K562 (cell line): ENCODE results near the gene AKAP12. TPM values are rescaled to one million over a fixed set of nuclear protein-coding genes. Genes with fewer than 3 reads are reported as not detected.

Experiments
- ATAC-seq: fragments of 200-7000 bp; cut with Tn5 transposase; 3 replicates; pipeline ENCODE4 v1.9.1; 2020; ENCODE audit warnings: moderate library complexity
- BruUV-seq: library from RNA; stranded (reverse); fragments of 400-500 nt; replicated peaks from 2 replicates; lab custom pipeline; 2021; lab: Mats Ljungman, UMichigan
- CTCF ChIA-PET: fragments of 300-600 bp; formaldehyde crosslinking; extraction: SDS; loops from one replicate; lab custom pipeline; 2021; ENCODE audit warnings: low intra/inter-chr PET ratio; lab: Yijun Ruan, JAX
- POLR2A ChIA-PET: fragments of 300-600, 350-650 bp; sonication (Branson Sonifier 250); formaldehyde crosslinking; extraction: SDS; loops from one replicate; lab custom pipeline; 2021; ENCODE audit warnings: antibody characterized with exemption, inconsistent platforms; lab: Yijun Ruan, JAX
- DNase-seq, 4 experiments: peaks; one replicate each; pipeline versions ENCODE4 v3.0.0 to v3.0.0-alpha.2; 2011 to 2018; ENCODE audit warnings: low spot score in 3 of 4, mixed read lengths in 3 of 4; ENCODE audit errors: extremely low read depth in 1 of 4
- FAIRE-seq: peaks from 2 replicates; lab custom pipeline; 2011; peaks lifted over from hg19 to GRCh38; lab: Jason Lieb, UNC
- H2AFZ ChIP-seq: 2 replicates; pipeline ENCODE4 v1.6.0; 2011; ENCODE audit warnings: low read depth, low read length, control low read depth, inconsistent platforms
- H3K27ac ChIP-seq: fragments of 200-600 bp; 3 replicates; pipeline ENCODE4 v1.8.0; 2011; ENCODE audit warnings: low read depth, mild to moderate bottlenecking, control low read depth, inconsistent platforms, low read length, moderate library complexity, mixed read lengths; ENCODE audit errors: extremely low read depth
- H3K27me3 ChIP-seq, 2 experiments: fragments of 300-600 bp in 1 of 2; 2 replicates in 1 of 2; 3 replicates in 1 of 2; pipeline versions ENCODE4 v1.6.0 to v1.8.0; 2011; ENCODE audit warnings: inconsistent platforms in 2 of 2, low read length in 2 of 2, mild to moderate bottlenecking in 1 of 2, mixed read lengths in 1 of 2, moderate library complexity in 1 of 2; ENCODE audit not compliant: control insufficient read depth in 2 of 2, insufficient read depth in 2 of 2
- H3K36me3 ChIP-seq: fragments of 300-600 bp; 3 replicates; pipeline ENCODE4 v1.8.0; 2011; ENCODE audit warnings: mild to moderate bottlenecking, low read length, inconsistent platforms; ENCODE audit not compliant: control insufficient read depth, insufficient read depth
- H3K4me1 ChIP-seq, 2 experiments: fragments of 200-600 bp in 1 of 2; replicated peaks in 1 of 2; 2 replicates in 1 of 2; 3 replicates in 1 of 2; pipeline versions ENCODE4 v1.5.1 to v1.8.0; 2011; ENCODE audit warnings: inconsistent platforms in 2 of 2, low read length in 2 of 2, mild to moderate bottlenecking in 1 of 2, mixed read lengths in 1 of 2, moderate library complexity in 1 of 2; ENCODE audit not compliant: control insufficient read depth in 2 of 2, insufficient read depth in 2 of 2
- H3K4me2 ChIP-seq: 2 replicates; pipeline ENCODE4 v1.6.1; 2011; ENCODE audit warnings: low read length, control low read depth, inconsistent platforms, mixed read lengths; ENCODE audit not compliant: insufficient read depth
- H3K4me3 ChIP-seq: fragments of 200-600 bp; sonication (generic), shearing (Covaris generic); 2 replicates; pipeline ENCODE4 v1.5.1; 2016; ENCODE audit warnings: control low read depth, inconsistent platforms
- H3K79me2 ChIP-seq: fragments of 200-600 bp; 3 replicates; pipeline ENCODE4 v1.8.0; 2011; ENCODE audit warnings: low read length, inconsistent platforms; ENCODE audit not compliant: control insufficient read depth, insufficient read depth
- H3K9ac ChIP-seq, 2 experiments: 2 replicates each; pipeline versions ENCODE4 v1.6.0 to v1.6.1; 2011; ENCODE audit warnings: low read depth in 2 of 2, low read length in 2 of 2, control low read depth in 1 of 2, inconsistent platforms in 1 of 2, mild to moderate bottlenecking in 1 of 2, mixed read lengths in 1 of 2; ENCODE audit not compliant: insufficient read depth in 1 of 2
- H3K9me1 ChIP-seq: one replicate; pipeline ENCODE4 v1.6.0; 2011; ENCODE audit warnings: inconsistent platforms, mild to moderate bottlenecking, low read length, moderate library complexity; ENCODE audit not compliant: control insufficient read depth, insufficient read depth
- H3K9me3 ChIP-seq: replicated peaks from 2 replicates; pipeline ENCODE4 v1.5.1; 2011; ENCODE audit warnings: low read depth, low read length, inconsistent platforms; ENCODE audit not compliant: control insufficient read depth, insufficient read depth
- H4K20me1 ChIP-seq: replicated peaks from 2 replicates; pipeline ENCODE4 v1.6.1; 2011; ENCODE audit warnings: low read length, inconsistent platforms, mixed read lengths; ENCODE audit not compliant: control insufficient read depth, insufficient read depth
- ARID2 ChIP-seq: fragments of 450-650 bp; IDR thresholded peaks from 2 replicates; pipeline ENCODE4 v1.6.1; 2017; ENCODE audit warnings: antibody characterized with exemption, mild to moderate bottlenecking
- FUS ChIP-seq: fragments of 200-400 bp; formaldehyde crosslinking; optimal IDR thresholded peaks from 2 replicates; pipeline ENCODE3; 2017; ENCODE audit warnings: low read depth, low read length
- IFI16 ChIP-seq: fragments of 250-450 bp; sonication (Bioruptor Pico); IDR thresholded peaks from 2 replicates; pipeline ENCODE4 v2.1.2; 2022; ENCODE audit warnings: mild to moderate bottlenecking, inconsistent platforms
- KDM1A ChIP-seq, 2 experiments: fragments of 450-650 bp; IDR thresholded peaks; 2 replicates each; pipeline ENCODE4 v1.6.1; 2016; ENCODE audit warnings: mild to moderate bottlenecking in 2 of 2
- KDM2B ChIP-seq: fragments of 250-450 bp; sonication (Bioruptor Pico); IDR thresholded peaks from 2 replicates; pipeline ENCODE4 v1.8.0; 2021; ENCODE audit warnings: mild to moderate bottlenecking, moderate library complexity
- KLF1 ChIP-seq: fragments of 450-650 bp; IDR thresholded peaks from 2 replicates; pipeline ENCODE4 v1.6.1; 2016; ENCODE audit warnings: missing genetic modification characterization, missing compliant biosample characterization
- MECOM ChIP-seq: fragments of 250-450 bp; sonication (Bioruptor Pico); IDR thresholded peaks from 2 replicates; pipeline ENCODE4 v1.8.0; 2022; ENCODE audit warnings: inconsistent platforms
- NBN ChIP-seq: fragments of 450-650 bp; IDR thresholded peaks from 2 replicates; pipeline ENCODE4 v1.6.1; 2016; ENCODE audit warnings: low read depth, mild to moderate bottlenecking
- NFIC ChIP-seq: fragments of 450-650 bp; IDR thresholded peaks from 2 replicates; pipeline ENCODE4 v1.6.1; 2017; ENCODE audit warnings: mild to moderate bottlenecking, inconsistent platforms
- RNF2 ChIP-seq: sonication (generic); IDR thresholded peaks from 2 replicates; pipeline ENCODE4 v1.6.1; 2016
- SNRNP70 ChIP-seq: fragments of 200-400 bp; formaldehyde crosslinking; optimal IDR thresholded peaks from 2 replicates; pipeline ENCODE3; 2017; ENCODE audit warnings: low read depth, low read length
- TCF3 ChIP-seq: sonication (generic); formaldehyde crosslinking; IDR thresholded peaks from 2 replicates; pipeline ENCODE4 v1.4.0; 2020; ENCODE audit warnings: mild to moderate bottlenecking, missing genetic modification reagents
- TEAD2 ChIP-seq: fragments of 450-650 bp; IDR thresholded peaks from 2 replicates; pipeline ENCODE4 v1.6.1; 2016; ENCODE audit warnings: missing genetic modification characterization, control low read depth, missing compliant biosample characterization
- ZFPM2 ChIP-seq: fragments of 250-450 bp; sonication (Bioruptor Pico); IDR thresholded peaks from 2 replicates; pipeline ENCODE4 v1.5.1; 2022; ENCODE audit warnings: mild to moderate bottlenecking
- ZNF146 ChIP-seq: IDR thresholded peaks from one replicate; pipeline ENCODE4 v1.6.1; 2018; ENCODE audit warnings: missing compliant biosample characterization; ENCODE audit not compliant: unreplicated experiment
- WGBS: fragments of 100-300 bp; shearing (Covaris generic); methylation state at CpG from one replicate; pipeline ENCODE4 v1.1.6; 2016; ENCODE audit warnings: low coverage, mixed read lengths; ENCODE audit not compliant: insufficient coverage; ENCODE audit errors: missing lambda C conversion rate; 5-methylcytosine and 5-hydroxymethylcytosine counted together
- in situ Hi-C: fragments of 300-500 bp; cut with MboI; formaldehyde crosslinking; loops from 4 replicates; pipeline ENCODE4 v1.15.0; 2018; ENCODE audit warnings: inconsistent platforms, mixed read lengths
- intact Hi-C: fragments of 100-400 bp; cut with micrococcal nuclease; formaldehyde crosslinking; loops from 2 replicates; pipeline ENCODE4 v1.14.2; 2022
- polyA plus RNA-seq, 8 experiments: library from polyadenylated mRNA; depleted of rRNA in 4 of 8; stranded (reverse) in 5 of 8; unstranded in 3 of 8; fragments of >200 nt; fragmentation: Nextera tagmentation in 2 of 8; fragmentation: Illumina TruSeq in 1 of 8; extraction: Ambion mirVana in 2 of 8; extraction: Trizol in 1 of 8; gene quantifications; 2 replicates each; pipeline versions ENCODE4 v1.2.1 to v1.2.3, GENCODE V29; 2011 to 2014; ENCODE audit warnings: inconsistent platforms in 1 of 8, missing spikeins in 1 of 8
- total RNA-seq, 7 experiments: library from RNA; depleted of rRNA in 6 of 7; stranded (reverse); fragments of >200 nt in 6 of 7; fragmentation: Illumina TruSeq in 2 of 7; extraction: Trizol in 2 of 7; gene quantifications; 2 replicates each; pipeline versions ENCODE4 v1.2.1 to v1.2.3, GENCODE V29; 2011 to 2021; ENCODE audit warnings: low replicate concordance in 1 of 7
- TF ChIP-seq, protein P1 (sequence below), 2 experiments: fragments of 450-650 bp in 1 of 2; sonication (generic) in 1 of 2; formaldehyde crosslinking in 1 of 2; IDR thresholded peaks in 1 of 2; conservative IDR thresholded peaks in 1 of 2; 2 replicates each; pipeline versions ENCODE4 v1.6.1 to v1.8.1; 2016 to 2023; ENCODE audit warnings: mild to moderate bottlenecking in 2 of 2, moderate library complexity in 2 of 2, inconsistent platforms in 1 of 2, missing genetic modification reagents in 1 of 2

Gene AKAP12
- total and polyA plus RNA-seq, 9 of the 15 experiments (the other 6 are each of a cell fraction or from before 2014, with no cell fraction given), result 0.08 to 2.0 (median 0.62) TPM

DNA sequence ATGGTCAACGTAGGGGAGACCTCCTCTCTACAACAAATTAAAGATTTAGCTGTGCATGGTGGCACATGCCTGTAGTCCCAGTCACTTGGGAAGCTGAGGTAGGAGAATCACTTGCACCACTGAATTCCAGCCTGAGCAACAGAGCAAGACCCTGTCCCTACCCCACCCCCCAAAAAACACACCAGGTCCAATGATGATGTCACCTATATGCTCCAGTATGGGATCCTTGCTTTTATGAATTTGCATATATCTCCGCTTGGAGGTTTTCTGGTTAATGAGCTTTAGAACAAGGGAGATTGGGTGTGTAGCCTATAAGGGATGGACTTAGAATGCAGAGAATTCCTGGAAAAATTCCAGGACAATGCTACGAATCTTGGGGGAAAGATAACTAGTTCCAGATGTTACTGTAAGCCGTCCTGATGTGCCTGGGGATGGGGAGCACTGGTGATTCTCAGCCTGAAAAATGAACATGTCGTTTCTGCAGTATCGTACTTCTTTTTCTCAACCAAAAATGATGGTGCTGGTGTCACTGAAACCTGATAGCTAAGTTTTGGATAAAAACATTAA is 90.4 kb downstream of the AKAP12 start:
- no peak overlapping the region for H3K9ac ChIP-seq
- no peaks in the 10 kb centered on the region for H3K79me2 ChIP-seq
- H3K4me1 ChIP-seq, result peaks cover 0 to 9% of the 10 kb centered on the region in 2 experiments; a peak in 1 of 5 replicates
- no peaks in the 10 kb centered on the region for H3K9me1 ChIP-seq
- 6% methylated on average over 6 of the region's 6 CpGs for WGBS
- no peaks in the 10 kb centered on the region for H3K36me3 ChIP-seq
- H3K27ac ChIP-seq, result no peak overlapping the region
- no peak overlapping the region for H2AFZ ChIP-seq
- TF ChIP-seq MECOM, result no peak
- TF ChIP-seq, protein P1, sequence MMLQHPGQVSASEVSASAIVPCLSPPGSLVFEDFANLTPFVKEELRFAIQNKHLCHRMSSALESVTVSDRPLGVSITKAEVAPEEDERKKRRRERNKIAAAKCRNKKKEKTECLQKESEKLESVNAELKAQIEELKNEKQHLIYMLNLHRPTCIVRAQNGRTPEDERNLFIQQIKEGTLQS (IDR thresholded peaks at IDR 0.05), result peak; percentile 60
- TF ChIP-seq, protein P1 (CRISPR knock-in tag; conservative IDR thresholded peaks at IDR 0.05), result no peak
- ChIA-PET POLR2A (interaction anchor here (0.7 to 0.9 kb wide), 2 partner anchors 15 to 22 kb away, joined by 3 read pairs; no protein-coding TSS in a partner anchor), CTCF (no interaction called here)
- peaks cover 49 to 51% of the 10 kb centered on the region in 2 experiments for H3K27me3 ChIP-seq
- intact Hi-C loops, result no loop called here
- ATAC-seq (no peak), FAIRE-seq (peak; percentile 26), DNase-seq (no peak)
- no peak overlapping the region for H3K4me3 ChIP-seq
- no peaks in the 10 kb centered on the region for H3K9me3 ChIP-seq
- H4K20me1 ChIP-seq, result no peaks in the 10 kb centered on the region
- H3K4me2 ChIP-seq, result no peak overlapping the region
- in situ Hi-C loops, result loop anchor here (5.0 kb wide), 2 partner anchors 318 to 513 kb away; no protein-coding TSS in a partner anchor
- BruUV-seq, result no TSS peak

DNA sequence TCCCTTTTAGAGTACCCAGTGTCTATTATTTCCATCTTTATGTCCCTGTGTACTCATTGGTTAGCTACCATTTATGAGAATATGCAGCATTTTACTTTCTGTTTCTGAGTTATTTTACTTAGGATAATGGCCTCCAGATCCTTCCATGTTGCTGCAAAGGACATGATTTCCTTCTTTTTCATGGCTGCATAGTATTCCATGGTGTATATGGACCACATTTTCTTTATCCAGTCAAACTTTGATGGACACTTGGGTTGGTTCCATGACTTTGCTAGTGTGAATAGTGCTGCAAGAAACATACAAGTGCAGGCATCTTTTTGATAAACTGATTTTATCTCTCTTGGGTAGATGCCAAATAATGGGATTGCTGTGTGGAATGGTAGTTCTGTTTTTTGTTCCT is 96.2 kb downstream of the AKAP12 start:
- POLR2A ChIA-PET, result interaction anchor here (0.8 to 1.5 kb wide), 2 partner anchors 11 to 13 kb away, joined by 3 to 6 read pairs; no protein-coding TSS in a partner anchor
- Histone ChIP-seq H3K27ac (no peak overlapping the region), H3K27me3 (peaks cover 30 to 49% of the 10 kb centered on the region in 2 experiments), H3K9ac (no peak overlapping the region), H3K4me3 (no peak overlapping the region), H3K4me2 (no peak overlapping the region), H4K20me1 (0 out of 2 replicates have a peak, but pooled peaks cover 3% of the 10 kb centered on the region), H3K4me1 (peaks cover 0 to 3% of the 10 kb centered on the region in 2 experiments; a peak in 1 of 5 replicates), H3K9me1 (no peaks in the 10 kb centered on the region), H3K36me3 (no peaks in the 10 kb centered on the region), H3K79me2 (no peaks in the 10 kb centered on the region), H3K9me3 (no peaks in the 10 kb centered on the region), H2AFZ (no peak overlapping the region)
- in situ Hi-C loops, result no loop called here
- intact Hi-C loops, result loop anchor here (2.0 to 5.0 kb wide), 4 partner anchors 141 to 917 kb away; no protein-coding TSS in a partner anchor
- no TSS peak for BruUV-seq
- peak; percentile 6 for FAIRE-seq
- DNase-seq, result no peak
- ATAC-seq, result no peak
- CTCF ChIA-PET, result interaction anchor here (1.6 kb wide), 1 partner anchor 518 kb away, joined by 9 read pairs; no protein-coding TSS in a partner anchor
- TF ChIP-seq KLF1 (tag) (no peak), ZFPM2 (CRISPR knock-in tag) (no peak), NBN (no peak), TEAD2 (tag) (no peak), ARID2 (no peak), KDM2B (CRISPR knock-in tag) (no peak), TCF3 (CRISPR knock-in tag) (no peak), FUS (no peak), SNRNP70 (no peak), NFIC (peak; percentile 84), IFI16 (no peak), RNF2 (no peak), KDM1A (IDR thresholded peaks at IDR 0.05) (peak; percentile 30 to 53; a peak in 2 of 4 replicates), ZNF146 (peak; percentile 99)
